Kidney epithelial cell (primary cell): ENCODE data around the gene VOPP1. TPM values are rescaled to one million over a fixed set of nuclear protein-coding genes. Genes with fewer than 3 reads are reported as not detected.

Source experiments
- DNase-seq: peaks from one replicate; pipeline ENCODE4 v3.0.0-alpha.2; 2010; ENCODE audit warnings: low read depth
- H3K27me3 ChIP-seq: 2 replicates; pipeline ENCODE4 v1.6.0; 2011; ENCODE audit warnings: low read length; ENCODE audit not compliant: control insufficient read depth, insufficient read depth
- H3K36me3 ChIP-seq: 2 replicates; pipeline ENCODE4 v1.5.1; 2011; ENCODE audit warnings: low read length; ENCODE audit not compliant: control insufficient read depth, insufficient read depth
- H3K4me3 ChIP-seq: 2 replicates; pipeline ENCODE4 v1.5.1; 2011; ENCODE audit warnings: low read depth, mild to moderate bottlenecking, control low read depth, low read length
- CTCF ChIP-seq: IDR thresholded peaks from 2 replicates; pipeline ENCODE4 v1.5.1; 2011; ENCODE audit warnings: mild to moderate bottlenecking, moderate library complexity, low read length, control low read depth, inconsistent platforms; ENCODE audit not compliant: insufficient read depth, poor library complexity, severe bottlenecking
- total RNA-seq: library from RNA; depleted of rRNA; stranded (reverse); fragments of >200 nt; gene quantifications from 2 replicates; pipeline ENCODE4 v1.2.3, GENCODE V29; 2015

VOPP1 gene
- total RNA-seq, 1 donor from 2014 or later: 118 TPM

- no peaks in the 10 kb centered on the region for H3K27me3 ChIP-seq
- no peak for DNase-seq
- no peak for TF ChIP-seq CTCF
- no peak overlapping the region for H3K4me3 ChIP-seq
- no peaks in the 10 kb centered on the region for H3K36me3 ChIP-seq
Measured at GRCh38 chr7:55521917-55522902, 50.1 kb downstream of the VOPP1 start.

GRCh38 chr7:55521512-55521911, 50.8 kb downstream of the VOPP1 start:
- no peaks in the 10 kb centered on the region for H3K27me3 ChIP-seq
- TF ChIP-seq CTCF: no peak
- no peak for DNase-seq
- no peak overlapping the region for H3K4me3 ChIP-seq
- no peaks in the 10 kb centered on the region for H3K36me3 ChIP-seq

- no peaks in the 10 kb centered on the region for H3K27me3 ChIP-seq
- no peak overlapping the region for H3K4me3 ChIP-seq
- no peak for TF ChIP-seq CTCF
- DNase-seq: no peak
- H3K36me3 ChIP-seq: no peaks in the 10 kb centered on the region
Measured at GRCh38 chr7:55520426-55521140, 51.7 kb downstream of the VOPP1 start.

GRCh38 chr7:55518836-55519235, 53.5 kb downstream of the VOPP1 start:
- no peak for DNase-seq
- H3K27me3 ChIP-seq: no peaks in the 10 kb centered on the region
- TF ChIP-seq CTCF: no peak
- no peak overlapping the region for H3K4me3 ChIP-seq
- H3K36me3 ChIP-seq: no peaks in the 10 kb centered on the region

GRCh38 chr7:55517936-55518689, 54.2 kb downstream of the VOPP1 start:
- H3K4me3 ChIP-seq: no peak overlapping the region
- no peak for TF ChIP-seq CTCF
- H3K36me3 ChIP-seq: no peaks in the 10 kb centered on the region
- no peak for DNase-seq
- H3K27me3 ChIP-seq: no peaks in the 10 kb centered on the region
